K562 (cell line): Measurements from ENCODE around the gene TMEM100. TPM values are rescaled to one million over a fixed set of nuclear protein-coding genes. Genes with fewer than 3 reads are reported as not detected.

Experiments
- ATAC-seq: fragments of 200-7000 bp; cut with Tn5 transposase; 3 replicates; pipeline ENCODE4 v1.9.1; 2020; ENCODE audit warnings: moderate library complexity
- BruUV-seq: library from RNA; stranded (reverse); fragments of 400-500 nt; replicated peaks from 2 replicates; lab custom pipeline; 2021; lab: Mats Ljungman, UMichigan
- CTCF ChIA-PET: fragments of 300-600 bp; formaldehyde crosslinking; extraction: SDS; loops from one replicate; lab custom pipeline; 2021; ENCODE audit warnings: low intra/inter-chr PET ratio; lab: Yijun Ruan, JAX
- POLR2A ChIA-PET: fragments of 300-600, 350-650 bp; sonication (Branson Sonifier 250); formaldehyde crosslinking; extraction: SDS; loops from one replicate; lab custom pipeline; 2021; ENCODE audit warnings: antibody characterized with exemption, inconsistent platforms; lab: Yijun Ruan, JAX
- DNase-seq, 4 experiments: peaks; one replicate each; pipeline versions ENCODE4 v3.0.0 to v3.0.0-alpha.2; 2011 to 2018; ENCODE audit warnings: low spot score in 3 of 4, mixed read lengths in 3 of 4; ENCODE audit errors: extremely low read depth in 1 of 4
- FAIRE-seq: peaks from 2 replicates; lab custom pipeline; 2011; peaks lifted over from hg19 to GRCh38; lab: Jason Lieb, UNC
- H2AFZ ChIP-seq: 2 replicates; pipeline ENCODE4 v1.6.0; 2011; ENCODE audit warnings: low read depth, low read length, control low read depth, inconsistent platforms
- H3K27ac ChIP-seq: fragments of 200-600 bp; 3 replicates; pipeline ENCODE4 v1.8.0; 2011; ENCODE audit warnings: low read depth, mild to moderate bottlenecking, control low read depth, inconsistent platforms, low read length, moderate library complexity, mixed read lengths; ENCODE audit errors: extremely low read depth
- H3K27me3 ChIP-seq, 2 experiments: fragments of 300-600 bp in 1 of 2; 2 replicates in 1 of 2; 3 replicates in 1 of 2; pipeline versions ENCODE4 v1.6.0 to v1.8.0; 2011; ENCODE audit warnings: inconsistent platforms in 2 of 2, low read length in 2 of 2, mild to moderate bottlenecking in 1 of 2, mixed read lengths in 1 of 2, moderate library complexity in 1 of 2; ENCODE audit not compliant: control insufficient read depth in 2 of 2, insufficient read depth in 2 of 2
- H3K36me3 ChIP-seq: fragments of 300-600 bp; 3 replicates; pipeline ENCODE4 v1.8.0; 2011; ENCODE audit warnings: mild to moderate bottlenecking, low read length, inconsistent platforms; ENCODE audit not compliant: control insufficient read depth, insufficient read depth
- H3K4me1 ChIP-seq, 2 experiments: fragments of 200-600 bp in 1 of 2; replicated peaks in 1 of 2; 2 replicates in 1 of 2; 3 replicates in 1 of 2; pipeline versions ENCODE4 v1.5.1 to v1.8.0; 2011; ENCODE audit warnings: inconsistent platforms in 2 of 2, low read length in 2 of 2, mild to moderate bottlenecking in 1 of 2, mixed read lengths in 1 of 2, moderate library complexity in 1 of 2; ENCODE audit not compliant: control insufficient read depth in 2 of 2, insufficient read depth in 2 of 2
- H3K4me2 ChIP-seq: 2 replicates; pipeline ENCODE4 v1.6.1; 2011; ENCODE audit warnings: low read length, control low read depth, inconsistent platforms, mixed read lengths; ENCODE audit not compliant: insufficient read depth
- H3K4me3 ChIP-seq: fragments of 200-600 bp; sonication (generic), shearing (Covaris generic); 2 replicates; pipeline ENCODE4 v1.5.1; 2016; ENCODE audit warnings: control low read depth, inconsistent platforms
- H3K79me2 ChIP-seq: fragments of 200-600 bp; 3 replicates; pipeline ENCODE4 v1.8.0; 2011; ENCODE audit warnings: low read length, inconsistent platforms; ENCODE audit not compliant: control insufficient read depth, insufficient read depth
- H3K9ac ChIP-seq, 2 experiments: 2 replicates each; pipeline versions ENCODE4 v1.6.0 to v1.6.1; 2011; ENCODE audit warnings: low read depth in 2 of 2, low read length in 2 of 2, control low read depth in 1 of 2, inconsistent platforms in 1 of 2, mild to moderate bottlenecking in 1 of 2, mixed read lengths in 1 of 2; ENCODE audit not compliant: insufficient read depth in 1 of 2
- H3K9me1 ChIP-seq: one replicate; pipeline ENCODE4 v1.6.0; 2011; ENCODE audit warnings: inconsistent platforms, mild to moderate bottlenecking, low read length, moderate library complexity; ENCODE audit not compliant: control insufficient read depth, insufficient read depth
- H3K9me3 ChIP-seq: replicated peaks from 2 replicates; pipeline ENCODE4 v1.5.1; 2011; ENCODE audit warnings: low read depth, low read length, inconsistent platforms; ENCODE audit not compliant: control insufficient read depth, insufficient read depth
- H4K20me1 ChIP-seq: replicated peaks from 2 replicates; pipeline ENCODE4 v1.6.1; 2011; ENCODE audit warnings: low read length, inconsistent platforms, mixed read lengths; ENCODE audit not compliant: control insufficient read depth, insufficient read depth
- BRF1 ChIP-seq: IDR thresholded peaks from 3 replicates; pipeline ENCODE4 v1.6.1; 2011; ENCODE audit warnings: borderline replicate concordance, mild to moderate bottlenecking; ENCODE audit not compliant: insufficient read length; ENCODE audit errors: extremely low read depth
- CBFB ChIP-seq: sonication (generic); formaldehyde crosslinking; IDR thresholded peaks from 2 replicates; pipeline ENCODE4 v1.4.0; 2020; ENCODE audit warnings: mild to moderate bottlenecking, missing genetic modification reagents
- CHD4 ChIP-seq: fragments of 200-600 bp; sonication (generic); IDR thresholded peaks from 3 replicates; pipeline ENCODE4 v1.6.1; 2012; ENCODE audit warnings: low read depth, mild to moderate bottlenecking, mixed read lengths, low read length, inconsistent platforms; ENCODE audit not compliant: insufficient read depth, insufficient replicate concordance, poor library complexity, severe bottlenecking
- CREM ChIP-seq: IDR thresholded peaks from 2 replicates; pipeline ENCODE4 v1.6.1; 2014; ENCODE audit warnings: antibody characterized with exemption, low read depth
- EZH2 ChIP-seq: IDR thresholded peaks from 2 replicates; pipeline ENCODE4 v1.6.1; 2012; ENCODE audit warnings: low read depth, mild to moderate bottlenecking, inconsistent platforms, low read length, borderline replicate concordance
- MEF2A ChIP-seq: IDR thresholded peaks from 2 replicates; pipeline ENCODE4 v1.6.1; 2011; ENCODE audit warnings: low read depth, mild to moderate bottlenecking, low read length, moderate library complexity; ENCODE audit not compliant: control insufficient read depth
- SP2 ChIP-seq: IDR thresholded peaks from 2 replicates; pipeline ENCODE4 v1.6.1; 2011; ENCODE audit warnings: mild to moderate bottlenecking, low read depth, low read length, moderate library complexity; ENCODE audit not compliant: poor library complexity, severe bottlenecking; ENCODE audit errors: extremely low read depth
- SRF ChIP-seq, 2 experiments: fragments of 250-450, 450-650 bp in 1 of 2; sonication (Bioruptor Pico) in 1 of 2; sonication (generic) in 1 of 2; formaldehyde crosslinking; IDR thresholded peaks; 2 replicates each; pipeline versions ENCODE4 v1.5.0 to v1.5.1; 2020 to 2022; ENCODE audit warnings: mild to moderate bottlenecking in 1 of 2, missing genetic modification reagents in 1 of 2
- ZNF436 ChIP-seq: fragments of 250-450, 450-650 bp; sonication (Bioruptor Pico); formaldehyde crosslinking; IDR thresholded peaks from 2 replicates; pipeline ENCODE4 v1.7.0; 2020; ENCODE audit warnings: mild to moderate bottlenecking
- WGBS: fragments of 100-300 bp; shearing (Covaris generic); methylation state at CpG from one replicate; pipeline ENCODE4 v1.1.6; 2016; ENCODE audit warnings: low coverage, mixed read lengths; ENCODE audit not compliant: insufficient coverage; ENCODE audit errors: missing lambda C conversion rate; 5-methylcytosine and 5-hydroxymethylcytosine counted together
- in situ Hi-C: fragments of 300-500 bp; cut with MboI; formaldehyde crosslinking; loops from 4 replicates; pipeline ENCODE4 v1.15.0; 2018; ENCODE audit warnings: inconsistent platforms, mixed read lengths
- intact Hi-C: fragments of 100-400 bp; cut with micrococcal nuclease; formaldehyde crosslinking; loops from 2 replicates; pipeline ENCODE4 v1.14.2; 2022
- polyA plus RNA-seq, 8 experiments: library from polyadenylated mRNA; depleted of rRNA in 4 of 8; stranded (reverse) in 5 of 8; unstranded in 3 of 8; fragments of >200 nt; fragmentation: Nextera tagmentation in 2 of 8; fragmentation: Illumina TruSeq in 1 of 8; extraction: Ambion mirVana in 2 of 8; extraction: Trizol in 1 of 8; gene quantifications; 2 replicates each; pipeline versions ENCODE4 v1.2.1 to v1.2.3, GENCODE V29; 2011 to 2014; ENCODE audit warnings: inconsistent platforms in 1 of 8, missing spikeins in 1 of 8
- total RNA-seq, 7 experiments: library from RNA; depleted of rRNA in 6 of 7; stranded (reverse); fragments of >200 nt in 6 of 7; fragmentation: Illumina TruSeq in 2 of 7; extraction: Trizol in 2 of 7; gene quantifications; 2 replicates each; pipeline versions ENCODE4 v1.2.1 to v1.2.3, GENCODE V29; 2011 to 2021; ENCODE audit warnings: low replicate concordance in 1 of 7
- TF ChIP-seq, protein P1 (sequence below): fragments of 200-800 bp; sonication (Bioruptor generic); IDR thresholded peaks from 2 replicates; pipeline ENCODE4 v1.6.1; 2017; ENCODE audit warnings: missing genetic modification characterization, missing compliant biosample characterization

TMEM100 gene
- total and polyA plus RNA-seq, 9 of the 15 experiments (the other 6 are each of a cell fraction or from before 2014, with no cell fraction given) = 0.12 to 0.50 (median 0.19) TPM

DNA sequence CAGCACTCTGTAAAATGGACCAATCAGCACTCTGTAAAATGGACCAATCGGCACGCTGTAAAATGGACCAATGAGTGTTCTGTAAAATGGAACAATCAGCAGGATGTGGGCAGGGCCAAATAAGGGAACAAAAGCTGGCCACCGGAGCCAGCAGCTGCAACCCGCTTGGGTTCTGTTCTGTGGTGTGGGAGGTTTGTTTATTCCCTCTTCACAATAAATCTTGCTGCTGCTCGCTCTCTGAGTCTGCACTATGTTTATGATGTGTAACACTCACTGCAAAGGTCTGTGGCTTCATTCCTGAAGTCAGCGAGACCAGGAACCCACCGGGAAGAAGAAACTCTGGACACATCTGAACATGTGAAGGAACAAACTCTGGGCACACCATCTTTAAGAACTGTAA, 20.5 kb downstream of the TMEM100 start:
- ChIA-PET POLR2A (no interaction called here), CTCF (no interaction called here)
- Histone ChIP-seq H3K9me3 (no peaks in the 10 kb centered on the region), H2AFZ (no peak overlapping the region), H3K27ac (no peak overlapping the region), H3K36me3 (no peaks in the 10 kb centered on the region), H3K4me1 (no peaks in the 10 kb centered on the region), H3K27me3 (peaks cover 0 to 4% of the 10 kb centered on the region in 2 experiments; a peak in 1 of 5 replicates), H3K4me2 (no peak overlapping the region), H3K79me2 (no peaks in the 10 kb centered on the region), H3K9ac (no peak overlapping the region), H4K20me1 (no peaks in the 10 kb centered on the region), H3K9me1 (no peaks in the 10 kb centered on the region), H3K4me3 (no peak overlapping the region)
- no TSS peak for BruUV-seq
- in situ Hi-C loops = no loop called here
- FAIRE-seq (no peak), DNase-seq (no peak), ATAC-seq (no peak)
- intact Hi-C loops = no loop called here
- TF ChIP-seq SRF (CRISPR knock-in tag; IDR thresholded peaks at IDR 0.05) (peak in 1 of 2 experiments; percentile 50; a peak in 1 of 4 replicates), CHD4 (no peak)
- WGBS = 4% methylated on average over 7 of the region's 7 CpGs

DNA sequence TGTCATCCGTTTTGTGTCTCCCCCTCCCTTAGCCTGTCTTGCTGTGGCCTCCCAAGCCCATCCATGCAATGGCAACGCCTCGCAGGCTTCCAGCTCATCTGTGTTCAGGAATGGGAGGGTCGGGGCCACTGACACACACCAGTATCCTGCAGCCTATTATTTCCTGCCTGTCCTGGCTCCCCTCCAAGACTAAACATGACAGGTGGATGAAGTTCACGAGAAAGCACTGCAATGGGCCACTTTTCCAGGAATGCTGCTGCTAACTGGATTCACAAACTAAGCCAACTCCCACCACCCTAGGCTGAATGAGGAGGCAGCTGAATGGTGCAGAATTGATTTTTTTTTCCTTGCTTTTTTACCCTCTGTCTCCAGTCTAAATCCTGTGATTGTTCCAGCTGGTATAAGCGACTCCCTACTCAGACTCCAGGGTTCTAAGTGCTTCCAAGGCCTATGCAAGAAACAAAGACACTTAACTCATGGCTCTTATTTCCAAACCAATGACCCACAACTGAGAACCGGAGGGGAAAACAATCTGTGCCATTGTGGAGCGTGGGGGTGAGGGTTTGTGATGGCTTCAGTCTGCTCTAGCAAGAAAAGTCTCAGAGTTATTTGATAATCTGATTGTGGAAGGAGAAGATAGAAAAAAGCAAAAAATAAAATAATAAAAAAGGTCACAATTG, 23.3 kb downstream of the TMEM100 start:
- BruUV-seq = no TSS peak
- CTCF ChIA-PET = no interaction called here
- no peak overlapping the region for H3K27ac ChIP-seq
- in situ Hi-C loops (no loop called here), intact Hi-C loops (no loop called here)
- no peaks in the 10 kb centered on the region for H3K36me3 ChIP-seq
- no peaks in the 10 kb centered on the region for H3K9me3 ChIP-seq
- H3K4me2 ChIP-seq = no peak overlapping the region
- 6% methylated on average over 8 of the region's 8 CpGs for WGBS
- peaks cover 0 to 4% of the 10 kb centered on the region in 2 experiments; a peak in 1 of 5 replicates for H3K27me3 ChIP-seq
- H3K4me3 ChIP-seq = no peak overlapping the region
- H4K20me1 ChIP-seq = no peaks in the 10 kb centered on the region
- H3K9ac ChIP-seq = no peak overlapping the region
- no peak overlapping the region for H2AFZ ChIP-seq
- ATAC-seq = no peak
- no peaks in the 10 kb centered on the region for H3K4me1 ChIP-seq
- no peaks in the 10 kb centered on the region for H3K79me2 ChIP-seq
- TF ChIP-seq MEF2A (no peak), CBFB (CRISPR knock-in tag) (no peak), EZH2 (no peak), BRF1 (no peak), CREM (no peak), ZNF436 (CRISPR knock-in tag) (no peak), SP2 (no peak)
- TF ChIP-seq, protein P1, sequence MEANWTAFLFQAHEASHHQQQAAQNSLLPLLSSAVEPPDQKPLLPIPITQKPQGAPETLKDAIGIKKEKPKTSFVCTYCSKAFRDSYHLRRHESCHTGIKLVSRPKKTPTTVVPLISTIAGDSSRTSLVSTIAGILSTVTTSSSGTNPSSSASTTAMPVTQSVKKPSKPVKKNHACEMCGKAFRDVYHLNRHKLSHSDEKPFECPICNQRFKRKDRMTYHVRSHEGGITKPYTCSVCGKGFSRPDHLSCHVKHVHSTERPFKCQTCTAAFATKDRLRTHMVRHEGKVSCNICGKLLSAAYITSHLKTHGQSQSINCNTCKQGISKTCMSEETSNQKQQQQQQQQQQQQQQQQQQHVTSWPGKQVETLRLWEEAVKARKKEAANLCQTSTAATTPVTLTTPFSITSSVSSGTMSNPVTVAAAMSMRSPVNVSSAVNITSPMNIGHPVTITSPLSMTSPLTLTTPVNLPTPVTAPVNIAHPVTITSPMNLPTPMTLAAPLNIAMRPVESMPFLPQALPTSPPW (CRISPR knock-in tag) = no peak
- FAIRE-seq = no peak
- POLR2A ChIA-PET = interaction anchor here (0.7 kb wide), 1 partner anchor 166 kb away, joined by 3 read pairs; no protein-coding TSS in a partner anchor
- H3K9me1 ChIP-seq = no peaks in the 10 kb centered on the region
- no peak for DNase-seq
